Erythroblast (primary cell): Measurements from ENCODE around the gene CHSY1.

Source experiments
- GATA1 ChIP-seq: IDR thresholded peaks from 2 replicates; pipeline ENCODE4 v1.6.1; 2011; ENCODE audit warnings: low read depth, mild to moderate bottlenecking, control low read depth, low read length, moderate library complexity
- POLR2A ChIP-seq: IDR thresholded peaks from 2 replicates; pipeline ENCODE4 v1.6.1; 2011; ENCODE audit warnings: mild to moderate bottlenecking, low read length

DNA sequence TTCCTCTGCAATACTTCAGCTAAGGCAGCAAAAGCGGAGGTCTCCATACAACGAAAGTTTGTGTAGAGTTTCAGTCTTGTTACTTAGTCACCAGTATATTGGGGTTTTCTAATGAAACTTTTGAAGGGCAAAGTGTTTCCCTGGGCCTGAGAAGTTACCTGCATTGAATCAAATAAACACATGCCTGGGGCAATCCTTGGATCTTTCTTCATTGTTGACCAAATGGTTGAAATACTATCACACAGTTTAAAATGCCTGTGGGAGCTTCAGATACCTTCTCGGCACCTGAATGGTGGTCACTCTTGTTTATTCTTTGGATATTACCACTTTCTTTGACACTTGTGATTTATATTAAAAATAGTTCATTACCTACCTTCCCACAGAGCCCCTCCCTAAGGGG, 988 bp upstream of the CHSY1 start:
- TF ChIP-seq POLR2A: no peak
- no peak for TF ChIP-seq GATA1
